Stimulated activated CD8-positive, alpha-beta memory T cell treated with anti-CD3 and anti-CD28 coated beads, Interleukin-7, amount 100 ng/mL, for 1 hour (primary cell): ENCODE results near the gene NEURL1B.
"Not testable (repeated sequence)": the region's sequence is repeated elsewhere in the genome, so short reads cannot be mapped to it uniquely, and the experiment has no call there.

Source experiments
- DNase-seq, 2 donors: peaks; one replicate each; pipeline ENCODE4 v3.0.0-alpha.2; 2020; ENCODE audit warnings: low read depth in 2 of 2

The NEURL1B gene

GRCh38 chr5:172640822-172641358 lies at the start of gene NEURL1B:
NEURL1B (plus strand) TSS chr5:172641263; CDS start chr5:172641407, 144 bp downstream.
- no peak for DNase-seq

GRCh38 chr5:172591636-172592035 lies 49.4 kb upstream of the NEURL1B start:
- no peak for DNase-seq

GRCh38 chr5:172592881-172593280 lies 48.2 kb upstream of the NEURL1B start:
- DNase-seq = no peak

DNA sequence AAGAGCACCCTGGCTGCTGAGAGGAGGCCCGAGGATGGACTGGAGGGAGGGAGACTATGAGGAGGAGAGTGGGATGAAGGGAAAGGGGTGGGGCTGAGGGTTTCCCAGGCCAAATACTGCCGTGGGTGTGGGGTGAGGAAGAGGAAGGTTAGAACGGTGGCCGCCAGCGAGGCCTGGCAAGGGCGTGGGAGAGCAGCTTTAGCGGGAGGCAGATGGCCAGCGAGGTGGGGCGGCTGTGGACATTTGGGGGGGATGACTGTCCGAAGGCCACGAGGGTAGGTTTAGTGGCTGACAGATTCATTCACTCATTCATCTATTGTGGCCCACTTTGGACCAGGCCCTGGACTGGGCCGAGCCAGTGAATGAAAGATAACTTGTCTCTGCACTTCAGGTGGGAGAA lies 47.8 kb upstream of the NEURL1B start:
- no peak for DNase-seq

GRCh38 chr5:172593721-172594235 lies 47.3 kb upstream of the NEURL1B start:
- DNase-seq = no peak

- DNase-seq = no peak
Observed at GRCh38 chr5:172594431-172594830, 46.6 kb upstream of the NEURL1B start.

DNA sequence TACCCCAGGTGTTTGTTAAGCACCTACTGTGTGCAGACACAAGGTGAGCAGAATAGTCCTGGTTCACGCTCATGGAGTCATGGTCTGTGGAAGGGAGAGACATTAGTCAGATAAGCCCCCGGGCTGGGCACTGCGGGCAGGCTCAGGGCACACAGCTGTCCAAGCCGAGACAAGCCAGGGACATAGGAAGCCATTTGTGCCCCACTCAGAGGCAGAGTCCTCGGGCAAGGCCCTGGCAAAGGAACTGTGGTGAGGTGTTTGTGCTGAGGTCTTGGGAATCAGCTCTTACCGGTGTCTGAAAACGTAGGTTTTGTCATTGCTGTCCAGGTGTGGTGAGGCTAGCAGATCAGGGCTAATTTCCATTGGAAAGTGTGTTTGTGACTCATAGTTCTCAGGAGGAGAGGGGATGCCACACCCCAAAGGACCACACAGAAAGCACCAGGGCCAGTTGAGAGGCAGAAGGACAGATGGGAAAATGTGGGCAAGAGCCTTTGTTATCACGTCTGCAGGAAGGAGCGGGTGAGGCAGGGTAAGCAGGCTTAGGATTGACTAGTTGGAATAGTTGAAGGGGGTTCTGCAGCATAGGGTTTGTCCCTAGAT lies 46.1 kb upstream of the NEURL1B start:
- DNase-seq = no peak

GRCh38 chr5:172595596-172596455 lies 45.2 kb upstream of the NEURL1B start:
- no peak for DNase-seq

- no peak for DNase-seq
Observed at GRCh38 chr5:172596638-172597231, 44.3 kb upstream of the NEURL1B start.

- no peak for DNase-seq
Observed at GRCh38 chr5:172597755-172598155, 43.3 kb upstream of the NEURL1B start.

DNA sequence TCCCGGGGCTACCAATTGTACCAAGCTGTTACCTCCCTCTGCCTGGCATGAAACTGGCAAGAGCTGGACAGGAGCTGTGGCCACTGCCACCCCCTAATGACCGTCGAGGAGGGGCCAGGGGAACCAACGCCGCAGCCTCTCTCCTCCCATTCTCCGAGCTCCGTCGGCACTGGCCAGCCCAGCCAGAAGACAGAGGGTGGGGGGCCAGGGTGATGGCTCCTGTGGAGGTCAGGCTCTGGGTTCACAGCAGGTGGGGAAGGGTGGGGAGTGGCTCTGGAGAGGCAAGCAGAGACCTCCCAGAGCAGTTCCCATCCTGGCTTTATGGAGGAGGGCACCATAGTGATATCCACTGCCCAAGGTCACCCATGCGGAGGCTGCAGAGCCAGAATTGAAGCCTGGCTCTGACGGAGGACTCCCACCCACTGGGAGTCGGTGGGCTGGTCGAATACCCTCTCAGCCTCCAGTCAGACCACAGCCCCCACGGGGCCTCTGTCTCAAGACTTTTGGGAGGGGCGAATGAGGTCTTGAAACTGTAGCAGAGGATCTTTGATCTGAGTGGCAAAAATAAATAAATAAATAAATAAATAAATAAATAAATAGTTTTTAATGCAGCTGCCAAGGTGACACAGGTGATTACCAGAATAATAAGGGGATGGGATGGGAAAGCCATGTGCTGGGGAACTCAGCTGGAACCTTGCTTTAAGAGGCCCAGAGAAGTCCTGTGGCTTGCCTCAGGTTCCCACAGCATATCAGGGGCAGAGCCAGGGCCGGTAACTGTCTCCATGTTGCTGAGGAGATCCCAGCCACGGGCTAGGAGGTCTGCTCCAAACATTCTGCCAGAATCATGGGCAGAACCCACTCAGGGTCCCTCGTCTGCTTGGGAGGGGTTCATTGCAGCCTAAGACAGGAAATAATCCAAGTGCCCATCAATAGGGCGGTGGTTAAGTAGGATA lies 42.5 kb upstream of the NEURL1B start:
- no peak for DNase-seq

DNA sequence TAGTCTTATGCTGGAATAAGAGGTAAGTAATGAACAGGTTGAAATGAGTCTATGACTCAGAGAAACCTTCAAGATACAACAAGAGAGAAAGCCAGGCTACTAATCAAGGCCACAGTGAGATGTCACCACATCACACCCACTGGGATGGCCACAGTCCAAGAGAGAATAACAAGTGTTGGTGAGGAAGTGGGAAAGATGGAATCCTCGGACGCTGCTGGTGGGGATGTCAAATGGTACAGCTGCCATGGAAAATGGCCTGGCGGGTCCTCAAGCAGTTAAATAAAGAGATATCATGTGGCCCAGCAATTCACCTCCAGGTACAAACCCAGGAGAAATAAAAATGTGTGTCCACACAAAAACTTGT lies 41.9 kb upstream of the NEURL1B start:
- DNase-seq = no peak

GRCh38 chr5:172600571-172600970 lies 40.5 kb upstream of the NEURL1B start:
- no peak for DNase-seq

DNA sequence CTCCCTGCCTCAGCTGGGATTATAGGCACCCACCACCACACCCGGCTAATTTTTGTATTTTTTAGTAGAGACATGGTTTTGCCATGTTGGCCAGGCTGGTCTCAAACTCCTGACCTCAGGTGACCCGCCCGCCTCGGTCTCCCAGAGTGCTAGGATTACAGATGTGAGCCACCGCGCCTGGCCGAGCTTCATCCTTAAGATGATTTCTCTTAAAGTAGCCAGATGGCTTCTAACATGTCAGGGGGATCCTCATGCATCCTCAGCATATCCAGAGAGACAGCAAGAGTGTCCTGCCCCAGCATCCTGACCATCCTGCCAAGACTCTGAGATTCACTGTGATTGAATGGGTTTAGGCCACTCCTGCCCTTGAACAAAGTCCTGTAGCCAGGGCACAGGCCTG lies 39.5 kb upstream of the NEURL1B start:
- not testable (repeated sequence) for DNase-seq

GRCh38 chr5:172602783-172603231 lies 38.3 kb upstream of the NEURL1B start:
- no peak for DNase-seq

DNA sequence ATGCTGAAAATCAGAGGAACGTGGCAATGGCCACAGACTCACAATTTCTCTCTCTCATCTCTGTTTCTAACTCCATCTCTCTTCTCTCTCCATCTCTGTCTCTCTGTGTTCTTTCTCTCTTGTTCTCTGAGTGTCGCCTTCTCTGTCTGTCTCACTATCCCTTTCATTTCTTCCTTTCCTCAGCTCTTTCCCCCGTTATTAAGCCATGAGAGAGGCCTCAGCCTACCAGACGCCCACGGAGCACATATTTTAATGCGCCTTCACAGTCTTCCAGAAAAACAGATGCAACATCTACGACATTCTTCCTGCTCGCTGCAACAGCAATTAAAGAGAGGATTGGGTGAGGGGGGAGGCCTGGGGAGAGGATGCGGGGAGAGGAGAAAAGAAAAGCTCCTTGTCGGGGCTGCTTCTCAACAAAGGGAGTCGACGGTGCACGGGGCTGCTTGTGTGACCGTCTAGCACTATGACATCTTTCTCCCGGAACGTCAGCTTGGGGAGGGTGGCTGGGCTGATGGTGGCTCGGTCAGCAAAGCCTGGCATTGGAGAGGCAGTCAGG lies 37.7 kb upstream of the NEURL1B start:
- no peak for DNase-seq

GRCh38 chr5:172605466-172605865 lies 35.6 kb upstream of the NEURL1B start:
- DNase-seq = no peak

DNA sequence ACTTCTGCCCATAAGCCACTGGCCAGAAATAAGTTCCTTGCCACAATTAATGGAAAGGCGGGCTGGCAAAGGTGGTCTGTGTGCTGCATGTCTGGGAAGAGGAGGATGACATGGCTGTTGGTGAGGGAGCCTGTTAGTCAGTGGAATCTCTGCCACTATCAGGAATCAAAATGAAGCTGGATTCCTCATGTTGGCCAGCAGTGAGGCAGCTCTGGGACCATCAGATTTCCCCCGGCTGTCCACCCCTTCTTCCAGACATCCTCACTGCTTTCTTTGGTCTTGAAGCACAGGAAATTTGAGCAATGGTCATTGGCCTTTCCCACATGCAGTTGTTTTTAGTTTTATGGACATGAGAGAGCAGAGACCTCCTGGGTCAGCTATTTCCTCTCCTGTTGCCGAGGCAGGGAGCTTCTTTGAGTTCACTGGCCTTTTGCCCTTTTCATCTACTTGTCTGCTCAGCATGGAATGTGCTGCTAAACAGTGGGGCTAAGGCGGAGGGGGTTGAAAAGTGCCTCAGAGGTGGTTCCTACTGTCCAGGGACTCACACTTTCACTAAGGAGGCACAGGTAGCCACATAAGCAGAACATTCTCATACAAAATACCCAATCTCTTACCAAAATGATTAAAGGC lies 34.8 kb upstream of the NEURL1B start:
- DNase-seq = no peak

- DNase-seq = no peak
Observed at GRCh38 chr5:172607213-172607793, 33.8 kb upstream of the NEURL1B start.

- no peak for DNase-seq
Observed at GRCh38 chr5:172608773-172609172, 32.3 kb upstream of the NEURL1B start.
